Measurements from ENCODE around the gene TMEM33.

Gene TMEM33

GRCh38 chr4:41994461-41994985 is 59.3 kb downstream of the TMEM33 start:
- DNase-seq (ENCODE audit: low read depth in 3 of 3, low spot score in 1 of 3) = no peak

- DNase-seq (ENCODE audit: low read depth in 3 of 3, low spot score in 1 of 3) = no peak
These were observed 62.8 kb downstream of the TMEM33 start for GRCh38 chr4:41998019-41998418.

DNA sequence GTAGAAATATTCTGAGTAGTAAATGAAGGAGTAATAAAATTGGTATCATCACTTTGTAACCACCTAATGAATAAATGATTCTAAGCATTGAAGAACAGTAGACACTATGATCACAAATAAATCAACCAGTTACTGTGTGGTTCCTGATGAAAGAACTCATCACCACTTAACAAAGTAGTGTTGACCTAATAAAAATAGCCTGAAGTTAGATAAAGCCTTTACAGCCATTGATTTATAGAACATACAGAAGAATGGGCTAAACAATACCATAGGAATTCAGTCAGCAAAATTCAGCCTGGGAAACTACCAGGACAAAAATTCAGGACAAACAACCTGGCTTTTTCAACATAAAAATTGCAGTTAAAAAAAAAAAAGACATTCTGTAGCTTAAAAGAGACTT is 64.1 kb downstream of the TMEM33 start:
- no peak for DNase-seq (ENCODE audit: low read depth in 3 of 3, low spot score in 1 of 3)

DNA sequence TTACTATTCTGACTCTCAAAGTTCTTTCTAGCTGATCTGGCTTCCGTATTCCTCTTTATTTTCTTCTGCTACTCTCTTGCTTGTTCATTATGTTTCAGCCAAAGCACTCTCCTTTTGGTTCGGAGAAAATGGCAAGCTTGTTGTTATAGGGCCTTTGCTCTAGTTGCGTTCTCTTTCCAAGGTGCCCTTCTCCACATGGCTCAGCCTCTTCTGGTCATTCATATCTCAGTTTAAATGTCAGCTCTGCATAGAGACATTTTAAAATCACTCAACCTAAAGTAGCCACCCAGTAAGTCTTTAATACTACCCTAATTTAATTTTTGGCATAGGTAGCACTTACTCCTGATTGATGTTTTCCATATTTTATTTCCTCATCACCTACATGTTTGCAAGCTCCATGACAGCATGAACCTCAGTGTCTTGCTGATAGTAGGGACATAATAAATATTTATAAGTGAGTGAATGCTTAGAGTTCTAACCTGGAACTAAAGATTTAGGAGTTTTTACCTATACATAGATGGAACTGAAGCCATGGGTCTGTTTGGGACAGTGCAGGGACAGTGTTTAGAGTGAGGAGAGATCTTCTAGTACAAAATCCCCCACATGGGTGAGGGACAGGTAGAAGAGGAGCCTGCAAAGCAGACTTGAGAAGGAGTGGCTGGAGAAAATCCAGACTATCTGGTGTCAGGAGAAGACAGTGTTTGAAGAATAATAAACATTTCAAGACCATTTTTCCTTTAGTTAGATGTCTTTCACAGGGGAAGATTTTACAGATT is 73.0 kb downstream of the TMEM33 start:
- DNase-seq (ENCODE audit: low read depth in 3 of 3, low spot score in 1 of 3) = no peak
